ENCODE data around the gene USP1. TPM values are rescaled to one million over a fixed set of nuclear protein-coding genes. Genes with fewer than 3 reads are reported as not detected.

Gene USP1
- total RNA-seq, 1 experiment from 2014 or later: 37.4 TPM

DNA sequence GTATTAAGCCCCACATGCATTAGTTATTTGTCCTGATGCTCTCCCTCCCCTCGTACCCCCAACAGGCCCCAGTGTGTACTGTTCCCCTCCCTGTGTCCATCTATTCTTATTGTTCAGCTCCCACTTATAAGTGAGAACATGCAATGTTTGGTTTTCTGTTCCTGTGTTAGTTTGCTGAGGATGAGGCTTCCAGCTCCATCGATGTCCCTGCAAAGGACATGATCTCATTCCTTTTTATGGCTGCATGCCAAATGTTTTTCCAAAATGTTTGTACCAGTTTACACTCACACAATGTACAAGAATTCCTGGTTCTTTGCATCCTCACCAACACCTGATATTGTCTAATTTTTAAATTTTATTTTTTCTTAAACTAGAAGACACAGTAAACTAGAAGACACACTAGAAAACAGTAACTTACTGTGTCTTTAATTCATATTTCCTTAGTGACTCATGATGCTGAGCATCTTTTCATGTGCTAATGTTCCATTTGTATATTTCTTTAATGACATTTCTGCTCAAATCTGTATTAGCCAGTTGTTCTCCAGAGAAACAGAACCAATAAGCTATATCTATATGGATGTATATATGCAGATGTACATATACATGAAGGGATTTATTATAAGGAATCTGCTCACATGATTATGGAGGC lies 19.4 kb upstream of the USP1 start:
- DNase-seq (ENCODE audit: low spot score): no peak
- Mint-ChIP-seq H3K36me3 (no peaks in the 10 kb centered on the region), H3K27me3 (ENCODE audit: low read depth) (no peaks in the 10 kb centered on the region), H3K4me3 (no peak overlapping the region), H3K9me3 (no peaks in the 10 kb centered on the region), H3K4me1 (peaks cover 4% of the 10 kb centered on the region; the same call in 1 of the 2 replicates), H3K27ac (no peak overlapping the region)
- POLR2A ChIA-PET: no interaction called here
- TF ChIP-seq ZNF396 (CRISPR knock-in tag; IDR thresholded peaks at IDR 0.05; ENCODE audit: borderline replicate concordance): no peak
- TF ChIP-seq ZNF263 (CRISPR knock-in tag; IDR thresholded peaks at IDR 0.05; ENCODE audit: low read depth): no peak
- no peak for TF ChIP-seq NR1H2 (CRISPR knock-in tag; IDR thresholded peaks at IDR 0.05)
- TF ChIP-seq ZBTB43 (CRISPR knock-in tag; IDR thresholded peaks at IDR 0.05): no peak
- no peak for TF ChIP-seq RORB (CRISPR knock-in tag; IDR thresholded peaks at IDR 0.05)
- TF ChIP-seq CBFB (CRISPR knock-in tag; IDR thresholded peaks at IDR 0.05; ENCODE audit: low read depth): no peak
- no peak for TF ChIP-seq HMGXB4 (CRISPR knock-in tag; IDR thresholded peaks at IDR 0.05)
- no peak for TF ChIP-seq AFF4 (CRISPR knock-in tag; IDR thresholded peaks at IDR 0.05; ENCODE audit: borderline replicate concordance)
- CTCF ChIA-PET: interaction anchor here (0.5 to 1.2 kb wide), 3 partner anchors 192 to 273 kb away, joined by 3 to 5 read pairs (median 3); no protein-coding TSS in a partner anchor
- no peak for ATAC-seq

DNA sequence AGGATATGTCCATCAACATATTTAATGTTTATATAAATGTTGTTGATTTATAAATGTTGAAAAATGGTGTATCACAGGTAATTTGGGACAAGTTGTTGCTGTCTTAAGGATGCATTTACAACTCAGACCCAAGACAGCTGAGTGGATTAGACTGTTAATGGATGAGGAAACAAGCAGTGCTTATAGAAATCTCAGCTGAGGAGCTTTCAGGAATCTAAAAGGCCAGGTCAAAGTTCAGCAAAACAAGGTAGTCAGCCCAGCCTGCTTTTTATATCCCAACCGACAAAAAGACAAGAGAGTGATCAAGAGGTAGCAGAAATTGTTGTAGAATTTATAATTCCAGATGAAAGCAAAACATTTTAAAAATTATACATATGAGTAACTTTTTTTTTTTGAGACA lies 16.6 kb upstream of the USP1 start:
- ChIA-PET POLR2A (no interaction called here), CTCF (no interaction called here)
- Mint-ChIP-seq H3K4me3 (no peak overlapping the region), H3K27ac (no peak overlapping the region), H3K27me3 (ENCODE audit: low read depth) (no peaks in the 10 kb centered on the region), H3K9me3 (no peaks in the 10 kb centered on the region), H3K4me1 (peaks cover 6% of the 10 kb centered on the region; the same call in 1 of the 2 replicates), H3K36me3 (no peaks in the 10 kb centered on the region)
- DNase-seq (ENCODE audit: low spot score) (no peak), ATAC-seq (no peak)
- TF ChIP-seq ZNF425 (CRISPR knock-in tag; conservative IDR thresholded peaks at IDR 0.05) (no peak), CREB1 (CRISPR knock-in tag; IDR thresholded peaks at IDR 0.05) (no peak), GTF2I (CRISPR knock-in tag; conservative IDR thresholded peaks at IDR 0.05) (no peak), ZNF219 (CRISPR knock-in tag; IDR thresholded peaks at IDR 0.05; ENCODE audit: borderline replicate concordance) (no peak), HMGA2 (CRISPR knock-in tag; IDR thresholded peaks at IDR 0.05) (no peak), AFF4 (CRISPR knock-in tag; IDR thresholded peaks at IDR 0.05; ENCODE audit: borderline replicate concordance) (no peak), MLX (CRISPR knock-in tag; IDR thresholded peaks at IDR 0.05) (no peak), ZNF396 (CRISPR knock-in tag; IDR thresholded peaks at IDR 0.05; ENCODE audit: borderline replicate concordance) (no peak), ZNF671 (CRISPR knock-in tag; IDR thresholded peaks at IDR 0.05) (no peak)
- TF ChIP-seq, protein P1, sequence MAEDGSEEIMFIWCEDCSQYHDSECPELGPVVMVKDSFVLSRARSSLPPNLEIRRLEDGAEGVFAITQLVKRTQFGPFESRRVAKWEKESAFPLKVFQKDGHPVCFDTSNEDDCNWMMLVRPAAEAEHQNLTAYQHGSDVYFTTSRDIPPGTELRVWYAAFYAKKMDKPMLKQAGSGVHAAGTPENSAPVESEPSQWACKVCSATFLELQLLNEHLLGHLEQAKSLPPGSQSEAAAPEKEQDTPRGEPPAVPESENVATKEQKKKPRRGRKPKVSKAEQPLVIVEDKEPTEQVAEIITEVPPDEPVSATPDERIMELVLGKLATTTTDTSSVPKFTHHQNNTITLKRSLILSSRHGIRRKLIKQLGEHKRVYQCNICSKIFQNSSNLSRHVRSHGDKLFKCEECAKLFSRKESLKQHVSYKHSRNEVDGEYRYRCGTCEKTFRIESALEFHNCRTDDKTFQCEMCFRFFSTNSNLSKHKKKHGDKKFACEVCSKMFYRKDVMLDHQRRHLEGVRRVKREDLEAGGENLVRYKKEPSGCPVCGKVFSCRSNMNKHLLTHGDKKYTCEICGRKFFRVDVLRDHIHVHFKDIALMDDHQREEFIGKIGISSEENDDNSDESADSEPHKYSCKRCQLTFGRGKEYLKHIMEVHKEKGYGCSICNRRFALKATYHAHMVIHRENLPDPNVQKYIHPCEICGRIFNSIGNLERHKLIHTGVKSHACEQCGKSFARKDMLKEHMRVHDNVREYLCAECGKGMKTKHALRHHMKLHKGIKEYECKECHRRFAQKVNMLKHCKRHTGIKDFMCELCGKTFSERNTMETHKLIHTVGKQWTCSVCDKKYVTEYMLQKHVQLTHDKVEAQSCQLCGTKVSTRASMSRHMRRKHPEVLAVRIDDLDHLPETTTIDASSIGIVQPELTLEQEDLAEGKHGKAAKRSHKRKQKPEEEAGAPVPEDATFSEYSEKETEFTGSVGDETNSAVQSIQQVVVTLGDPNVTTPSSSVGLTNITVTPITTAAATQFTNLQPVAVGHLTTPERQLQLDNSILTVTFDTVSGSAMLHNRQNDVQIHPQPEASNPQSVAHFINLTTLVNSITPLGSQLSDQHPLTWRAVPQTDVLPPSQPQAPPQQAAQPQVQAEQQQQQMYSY (CRISPR knock-in tag; IDR thresholded peaks at IDR 0.05): no peak

Data from WTC11 (cell line).